NCI-H524 treated with DMSO at 0.1 percent for 48 hours (cell line): ENCODE results near the gene TAOK1.

Source experiments
- DNase-seq: peaks from one replicate; lab custom pipeline; 2025; lab: John Stamatoyannopoulos, UW

Gene TAOK1

GRCh38 chr17:29571883-29572681 is 181.9 kb downstream of the TAOK1 start:
- DNase-seq: no peak

GRCh38 chr17:29572691-29573557 is 182.8 kb downstream of the TAOK1 start:
- no peak for DNase-seq

- DNase-seq: no peak
Measured at GRCh38 chr17:29573558-29573869, 183.4 kb downstream of the TAOK1 start.

- no peak for DNase-seq
Measured at GRCh38 chr17:29573871-29574731, 183.9 kb downstream of the TAOK1 start.

- no peak for DNase-seq
Measured at GRCh38 chr17:29574732-29575510, 184.8 kb downstream of the TAOK1 start.

- no peak for DNase-seq
Measured at GRCh38 chr17:29575511-29576213, 185.5 kb downstream of the TAOK1 start.

- no peak for DNase-seq
Measured at GRCh38 chr17:29576214-29577000, 186.2 kb downstream of the TAOK1 start.

- DNase-seq: no peak
Measured at GRCh38 chr17:29577001-29577370, 186.8 kb downstream of the TAOK1 start.

- DNase-seq: no peak
Measured at GRCh38 chr17:29577385-29578211, 187.4 kb downstream of the TAOK1 start.

GRCh38 chr17:29578626-29579485 is 188.7 kb downstream of the TAOK1 start:
- no peak for DNase-seq

- peak; percentile 50 for DNase-seq
Measured at GRCh38 chr17:29579866-29580771, 190.0 kb downstream of the TAOK1 start.

- DNase-seq: no peak
Measured at GRCh38 chr17:29581583-29582253, 191.6 kb downstream of the TAOK1 start.

- DNase-seq: no peak
Measured at GRCh38 chr17:29582254-29582765, 192.1 kb downstream of the TAOK1 start.

GRCh38 chr17:29582772-29583171 is 192.6 kb downstream of the TAOK1 start:
- no peak for DNase-seq

GRCh38 chr17:29583324-29584248 is 193.4 kb downstream of the TAOK1 start:
- no peak for DNase-seq
